ENCODE results near the gene NKD1.

NKD1 gene

GRCh38 chr16:50618238-50618918 lies 70.2 kb downstream of the NKD1 start:
- H3K36me3 ChIP-seq (ENCODE audit: insufficient read depth, low read length) = no peaks in the 10 kb centered on the region
- no peaks in the 10 kb centered on the region for H3F3A ChIP-seq (ENCODE audit: low read depth)
- H3K4me2 ChIP-seq (ENCODE audit: low read depth, low read length, poor library complexity, severe bottlenecking) = no peak overlapping the region
- no peaks in the 10 kb centered on the region for H3K4me1 ChIP-seq (ENCODE audit: insufficient read depth, low read length, poor library complexity, severe bottlenecking)
- H3K4me3 ChIP-seq (ENCODE audit: low read length, poor library complexity, severe bottlenecking) = no peak overlapping the region
- no peaks in the 10 kb centered on the region for H3K27me3 ChIP-seq (ENCODE audit: insufficient read depth, low read length, poor library complexity, severe bottlenecking)
- no peak overlapping the region for H2AFZ ChIP-seq (ENCODE audit: low read length)
- no peak for TF ChIP-seq EZH2phosphoT487 (IDR thresholded peaks at IDR 0.05; ENCODE audit: borderline replicate concordance)
- TF ChIP-seq, protein P1, sequence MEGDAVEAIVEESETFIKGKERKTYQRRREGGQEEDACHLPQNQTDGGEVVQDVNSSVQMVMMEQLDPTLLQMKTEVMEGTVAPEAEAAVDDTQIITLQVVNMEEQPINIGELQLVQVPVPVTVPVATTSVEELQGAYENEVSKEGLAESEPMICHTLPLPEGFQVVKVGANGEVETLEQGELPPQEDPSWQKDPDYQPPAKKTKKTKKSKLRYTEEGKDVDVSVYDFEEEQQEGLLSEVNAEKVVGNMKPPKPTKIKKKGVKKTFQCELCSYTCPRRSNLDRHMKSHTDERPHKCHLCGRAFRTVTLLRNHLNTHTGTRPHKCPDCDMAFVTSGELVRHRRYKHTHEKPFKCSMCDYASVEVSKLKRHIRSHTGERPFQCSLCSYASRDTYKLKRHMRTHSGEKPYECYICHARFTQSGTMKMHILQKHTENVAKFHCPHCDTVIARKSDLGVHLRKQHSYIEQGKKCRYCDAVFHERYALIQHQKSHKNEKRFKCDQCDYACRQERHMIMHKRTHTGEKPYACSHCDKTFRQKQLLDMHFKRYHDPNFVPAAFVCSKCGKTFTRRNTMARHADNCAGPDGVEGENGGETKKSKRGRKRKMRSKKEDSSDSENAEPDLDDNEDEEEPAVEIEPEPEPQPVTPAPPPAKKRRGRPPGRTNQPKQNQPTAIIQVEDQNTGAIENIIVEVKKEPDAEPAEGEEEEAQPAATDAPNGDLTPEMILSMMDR (conservative IDR thresholded peaks at IDR 0.05; ENCODE audit: low read length) = no peak
- H3K9ac ChIP-seq (ENCODE audit: low read depth, low read length, poor library complexity, severe bottlenecking) = no peak overlapping the region
- H3K9me3 ChIP-seq (ENCODE audit: insufficient read depth, low read depth, low read length) = no peaks in the 10 kb centered on the region
- no peaks in the 10 kb centered on the region for H3K79me2 ChIP-seq (ENCODE audit: insufficient read depth, low read length)
- H4K20me1 ChIP-seq (ENCODE audit: insufficient read depth, low read length, poor library complexity, severe bottlenecking) = no peaks in the 10 kb centered on the region
- no peaks in the 10 kb centered on the region for H3K9me2 ChIP-seq (replicated peaks; ENCODE audit: low read depth, low read length)

- H3K27me3 ChIP-seq (ENCODE audit: insufficient read depth, low read length, poor library complexity, severe bottlenecking) = no peaks in the 10 kb centered on the region
- H2AFZ ChIP-seq (ENCODE audit: low read length) = no peak overlapping the region
- no peaks in the 10 kb centered on the region for H3K79me2 ChIP-seq (ENCODE audit: insufficient read depth, low read length)
- no peak overlapping the region for H3K4me3 ChIP-seq (ENCODE audit: low read length, poor library complexity, severe bottlenecking)
- H4K20me1 ChIP-seq (ENCODE audit: insufficient read depth, low read length, poor library complexity, severe bottlenecking) = no peaks in the 10 kb centered on the region
- no peaks in the 10 kb centered on the region for H3K36me3 ChIP-seq (ENCODE audit: insufficient read depth, low read length)
- H3K9me3 ChIP-seq (ENCODE audit: insufficient read depth, low read depth, low read length) = no peaks in the 10 kb centered on the region
- H3K4me2 ChIP-seq (ENCODE audit: low read depth, low read length, poor library complexity, severe bottlenecking) = no peak overlapping the region
- no peaks in the 10 kb centered on the region for H3K9me2 ChIP-seq (replicated peaks; ENCODE audit: low read depth, low read length)
- H3K9ac ChIP-seq (ENCODE audit: low read depth, low read length, poor library complexity, severe bottlenecking) = no peak overlapping the region
- no peak for TF ChIP-seq EZH2phosphoT487 (IDR thresholded peaks at IDR 0.05; ENCODE audit: borderline replicate concordance)
- TF ChIP-seq, protein P1 (conservative IDR thresholded peaks at IDR 0.05; ENCODE audit: low read length) = no peak
- H3K4me1 ChIP-seq (ENCODE audit: insufficient read depth, low read length, poor library complexity, severe bottlenecking) = no peaks in the 10 kb centered on the region
- no peaks in the 10 kb centered on the region for H3F3A ChIP-seq (ENCODE audit: low read depth)
Measured at GRCh38 chr16:50619702-50620491, 71.7 kb downstream of the NKD1 start.

DNA sequence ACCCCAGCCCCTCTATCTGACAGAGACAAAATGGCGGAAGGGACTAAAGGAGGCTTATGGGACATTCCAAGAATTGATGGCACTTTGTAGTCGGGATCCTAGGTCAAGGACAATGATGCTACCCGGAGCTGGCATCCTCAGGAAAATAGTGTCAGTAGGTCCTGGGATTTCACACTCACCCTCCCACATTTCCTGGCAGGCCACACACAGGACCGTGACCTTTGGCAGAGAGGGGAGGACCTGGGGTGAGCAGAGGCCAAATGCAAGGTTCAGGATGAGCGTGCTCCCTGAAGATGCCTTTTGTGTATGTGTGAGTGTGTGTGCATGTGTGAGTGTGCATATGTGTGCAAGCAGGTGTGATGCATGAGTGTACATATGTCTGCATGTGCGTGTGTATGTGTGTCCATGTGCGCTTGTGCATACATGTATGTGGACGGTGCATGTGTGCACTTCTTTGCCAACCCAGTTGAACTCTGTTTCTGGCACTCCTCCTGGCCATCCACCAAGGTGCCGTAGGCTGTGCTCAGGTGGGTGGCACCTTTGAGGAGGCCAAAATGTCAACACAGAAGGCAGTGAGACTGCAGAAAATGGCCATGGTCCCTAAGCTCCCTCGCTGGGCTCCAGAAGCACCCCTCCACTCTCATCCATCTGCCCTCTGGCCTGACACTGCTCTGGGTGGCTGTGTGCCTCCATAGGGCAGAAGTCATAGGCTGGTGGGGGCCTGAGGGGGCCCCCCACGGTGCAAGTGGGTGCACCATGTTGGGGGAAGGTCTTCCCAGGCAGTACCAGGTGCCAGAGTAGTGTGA lies 72.7 kb downstream of the NKD1 start:
- Histone ChIP-seq H3K9me2 (replicated peaks; ENCODE audit: low read depth, low read length) (no peaks in the 10 kb centered on the region), H3K4me2 (ENCODE audit: low read depth, low read length, poor library complexity, severe bottlenecking) (no peak overlapping the region), H3K9me3 (ENCODE audit: insufficient read depth, low read depth, low read length) (no peaks in the 10 kb centered on the region), H3K4me1 (ENCODE audit: insufficient read depth, low read length, poor library complexity, severe bottlenecking) (no peaks in the 10 kb centered on the region), H3K27me3 (ENCODE audit: insufficient read depth, low read length, poor library complexity, severe bottlenecking) (no peaks in the 10 kb centered on the region), H2AFZ (ENCODE audit: low read length) (no peak overlapping the region), H4K20me1 (ENCODE audit: insufficient read depth, low read length, poor library complexity, severe bottlenecking) (no peaks in the 10 kb centered on the region), H3K9ac (ENCODE audit: low read depth, low read length, poor library complexity, severe bottlenecking) (no peak overlapping the region), H3F3A (ENCODE audit: low read depth) (no peaks in the 10 kb centered on the region), H3K4me3 (ENCODE audit: low read length, poor library complexity, severe bottlenecking) (no peak overlapping the region), H3K79me2 (ENCODE audit: insufficient read depth, low read length) (no peaks in the 10 kb centered on the region), H3K36me3 (ENCODE audit: insufficient read depth, low read length) (no peaks in the 10 kb centered on the region)
- TF ChIP-seq EZH2phosphoT487 (IDR thresholded peaks at IDR 0.05; ENCODE audit: borderline replicate concordance) = no peak

All from Loucy (cell line).